ENCODE data around the gene ITPKB.
"Not testable (repeated sequence)": the region's sequence is repeated elsewhere in the genome, so short reads cannot be mapped to it uniquely, and the experiment has no call there.

The ITPKB gene

GRCh38 chr1:226738995-226739695 is at the start of gene ITPKB:
ITPKB (minus strand) TSS chr1:226739282; CDS start chr1:226737458, 1,824 bp downstream.
- peak; percentile 62 for DNase-seq

- no peak for DNase-seq
Observed at GRCh38 chr1:226787638-226788037, 48.6 kb upstream of the ITPKB start.

GRCh38 chr1:226787071-226787470 is 48.0 kb upstream of the ITPKB start:
- DNase-seq: peak; percentile 61

- no peak for DNase-seq
Observed at GRCh38 chr1:226786550-226786949, 47.5 kb upstream of the ITPKB start.

GRCh38 chr1:226785805-226786204 is 46.7 kb upstream of the ITPKB start:
- no peak for DNase-seq

- peak; percentile 87 for DNase-seq
Observed at GRCh38 chr1:226784081-226785049, 45.3 kb upstream of the ITPKB start.

GRCh38 chr1:226782845-226783601 is 43.9 kb upstream of the ITPKB start:
- no peak for DNase-seq

- DNase-seq: no peak
Observed at GRCh38 chr1:226781937-226782609, 43.0 kb upstream of the ITPKB start.

- no peak for DNase-seq
Observed at GRCh38 chr1:226779561-226779960, 40.5 kb upstream of the ITPKB start.

GRCh38 chr1:226778657-226779058 is 39.6 kb upstream of the ITPKB start:
- DNase-seq: no peak

- no peak for DNase-seq
Observed at GRCh38 chr1:226776975-226777374, 37.9 kb upstream of the ITPKB start.

GRCh38 chr1:226776066-226776465 is 37.0 kb upstream of the ITPKB start:
- DNase-seq: no peak

- DNase-seq: no peak
Observed at GRCh38 chr1:226772446-226773139, 33.5 kb upstream of the ITPKB start.

GRCh38 chr1:226767170-226767569 is 28.1 kb upstream of the ITPKB start:
- not testable (repeated sequence) for DNase-seq

- DNase-seq: no peak
Observed at GRCh38 chr1:226766565-226766964, 27.5 kb upstream of the ITPKB start.

- no peak for DNase-seq
Observed at GRCh38 chr1:226764533-226764932, 25.5 kb upstream of the ITPKB start.

GRCh38 chr1:226763905-226764264 is 24.8 kb upstream of the ITPKB start:
- DNase-seq: no peak

GRCh38 chr1:226762988-226763904 is 24.2 kb upstream of the ITPKB start:
- DNase-seq: no peak

- DNase-seq: no peak
Observed at GRCh38 chr1:226762055-226762454, 23.0 kb upstream of the ITPKB start.

GRCh38 chr1:226761322-226761721 is 22.2 kb upstream of the ITPKB start:
- DNase-seq: no peak
